CD4-positive, alpha-beta T cell treated with Interleukin-15 for 4 hours (primary cell): ENCODE measurements around the gene PGBD1.
"Not testable (repeated sequence)": the region's sequence is repeated elsewhere in the genome, so short reads cannot be mapped to it uniquely, and the experiment has no call there.

Experiments used
- DNase-seq: peaks from one replicate; pipeline ENCODE4 v3.0.0-alpha.2; 2020; ENCODE audit warnings: low spot score

The PGBD1 gene

DNA sequence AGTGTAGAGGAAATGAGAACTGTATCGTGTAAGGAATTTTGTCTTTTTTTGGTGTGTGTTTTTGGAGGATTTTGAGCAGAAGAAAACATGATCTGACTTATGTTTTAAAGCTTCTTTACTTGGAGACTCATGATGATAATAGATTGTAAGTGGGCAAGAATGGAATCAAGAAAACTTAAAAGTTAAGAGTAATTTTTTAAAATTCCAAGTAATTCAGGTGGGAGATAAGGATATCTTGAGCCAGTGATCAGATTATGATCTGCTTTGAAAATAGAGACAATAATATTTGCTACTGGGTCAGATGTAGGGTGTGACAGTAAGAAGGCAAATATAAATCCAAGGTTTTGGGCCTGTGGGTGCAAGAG is 13.7 kb upstream of the PGBD1 start:
- DNase-seq: no peak

DNA sequence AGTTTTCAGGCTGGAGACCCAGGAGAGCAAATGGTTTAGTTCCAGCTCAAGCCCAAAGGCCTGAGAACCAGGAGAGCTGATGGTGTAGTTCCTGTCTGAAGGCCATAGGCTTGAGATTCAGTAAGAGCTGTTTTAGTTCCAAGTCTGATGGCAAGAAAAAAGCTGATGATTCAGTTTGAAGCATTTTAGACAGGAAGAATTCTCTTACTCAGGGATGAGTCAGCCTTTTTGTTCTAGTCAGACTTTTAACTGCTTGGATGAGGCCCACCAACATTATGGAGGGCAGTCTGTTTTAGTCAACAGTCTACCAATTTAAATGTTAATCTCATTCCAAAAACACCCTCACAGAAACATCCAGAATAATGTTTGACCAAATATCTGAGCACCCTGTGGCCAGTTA is 11.9 kb upstream of the PGBD1 start:
- DNase-seq: peak; percentile 21

DNA sequence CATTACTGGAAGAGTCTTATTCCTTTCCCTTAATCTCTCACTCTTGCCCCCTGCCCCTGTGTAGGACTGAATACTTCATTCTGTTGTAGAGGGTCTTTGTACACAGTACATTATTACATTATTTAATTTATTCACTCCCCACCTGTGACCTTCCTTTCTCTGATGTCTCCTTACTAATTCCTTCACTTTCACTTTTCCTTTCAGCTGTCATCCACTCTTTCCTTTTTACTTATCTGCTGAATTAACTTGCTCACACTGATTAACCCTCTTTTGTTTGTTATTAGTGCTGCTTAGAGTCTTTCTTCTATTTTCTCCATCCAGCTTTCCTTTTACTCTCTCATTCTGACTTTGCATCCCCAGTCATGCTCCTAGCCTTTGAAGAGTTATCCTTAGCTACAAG is 6.5 kb upstream of the PGBD1 start:
- DNase-seq: no peak

DNA sequence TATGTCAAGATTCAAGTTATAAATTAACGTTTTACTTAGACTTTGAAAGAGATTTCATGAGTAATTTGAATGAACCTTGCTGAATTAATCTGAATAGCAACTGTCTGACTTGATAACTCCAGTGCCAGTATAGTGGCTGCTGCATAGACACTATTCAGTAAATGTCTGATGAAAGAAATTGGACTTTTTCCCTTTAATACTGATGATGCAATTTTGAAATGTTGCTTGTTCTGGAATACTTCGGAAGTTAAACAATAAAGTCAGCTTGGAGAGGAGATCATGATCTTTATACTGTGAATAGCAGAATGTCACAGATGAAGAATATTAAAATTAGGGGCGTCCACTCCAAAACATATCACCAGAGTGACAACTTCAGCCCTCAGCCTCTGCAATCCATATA is 3.6 kb upstream of the PGBD1 start:
- no peak for DNase-seq

DNA sequence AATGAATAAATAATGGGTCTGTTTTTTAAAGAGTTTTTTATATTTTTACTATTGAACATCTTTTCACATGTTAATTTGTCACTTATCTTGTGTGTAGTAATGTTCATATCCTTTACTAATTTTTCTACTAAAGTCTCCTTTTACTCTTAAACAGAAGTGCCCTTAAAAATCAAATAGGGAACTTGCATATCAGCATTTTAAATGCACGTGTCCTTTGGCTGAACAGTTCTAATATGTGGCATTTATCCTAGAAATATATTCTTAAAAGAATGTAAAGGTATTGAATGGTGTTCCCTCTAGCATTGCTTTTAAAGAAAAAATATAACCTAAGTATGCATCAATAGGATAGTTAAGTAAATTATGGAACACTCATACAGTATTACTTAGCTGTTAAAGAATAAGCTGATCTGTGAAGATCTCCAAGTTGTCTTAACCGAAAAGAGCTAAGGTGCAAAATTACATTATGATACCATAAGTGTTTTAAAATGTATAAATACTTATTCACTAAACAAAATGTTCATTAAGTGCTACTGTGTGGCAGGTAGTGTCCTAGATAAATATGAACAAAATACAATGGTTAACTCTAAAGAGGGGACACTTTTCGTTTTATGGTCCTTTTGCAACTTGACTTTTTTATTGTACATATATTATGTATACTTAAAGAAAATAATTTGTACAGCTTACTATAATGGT is 631 bp upstream of the PGBD1 start:
- no peak for DNase-seq

DNA sequence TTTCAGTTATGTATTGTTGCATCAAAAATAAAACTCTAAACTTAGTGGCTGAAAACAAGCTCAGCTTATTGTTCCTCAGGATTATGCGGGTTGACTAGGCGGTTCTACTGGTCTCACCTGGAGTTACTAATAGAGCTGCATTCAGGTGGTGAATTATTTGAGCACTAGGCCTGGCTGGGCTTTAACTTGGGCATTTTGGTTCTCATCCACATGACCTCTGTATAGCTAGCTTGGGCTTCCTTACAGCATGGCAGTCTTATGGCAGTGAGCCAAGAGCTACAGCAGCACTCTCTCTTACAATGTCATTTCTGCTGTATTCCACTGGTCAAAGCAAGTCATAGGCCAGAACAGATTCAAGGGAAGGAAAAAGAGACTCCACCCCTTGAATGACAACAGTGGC is 1.6 kb downstream of the PGBD1 start:
- no peak for DNase-seq

DNA sequence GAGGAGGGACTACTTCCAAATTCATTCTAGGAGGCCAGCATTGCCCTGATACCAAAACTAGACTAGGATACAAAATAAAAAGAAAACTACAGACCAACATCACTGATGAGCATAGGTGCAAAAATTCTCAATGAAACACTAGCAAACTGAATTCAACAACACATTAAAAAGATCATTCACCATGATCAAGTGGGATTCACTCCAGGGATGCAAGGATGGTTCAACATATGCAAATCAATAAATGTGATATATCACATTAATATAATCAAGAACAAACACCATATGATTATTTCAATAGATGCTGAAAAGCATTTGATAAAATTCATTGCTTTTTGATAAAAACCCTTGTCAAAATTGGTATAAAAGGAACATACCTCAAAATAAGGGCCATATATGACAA is 10.2 kb downstream of the PGBD1 start:
- no peak for DNase-seq

DNA sequence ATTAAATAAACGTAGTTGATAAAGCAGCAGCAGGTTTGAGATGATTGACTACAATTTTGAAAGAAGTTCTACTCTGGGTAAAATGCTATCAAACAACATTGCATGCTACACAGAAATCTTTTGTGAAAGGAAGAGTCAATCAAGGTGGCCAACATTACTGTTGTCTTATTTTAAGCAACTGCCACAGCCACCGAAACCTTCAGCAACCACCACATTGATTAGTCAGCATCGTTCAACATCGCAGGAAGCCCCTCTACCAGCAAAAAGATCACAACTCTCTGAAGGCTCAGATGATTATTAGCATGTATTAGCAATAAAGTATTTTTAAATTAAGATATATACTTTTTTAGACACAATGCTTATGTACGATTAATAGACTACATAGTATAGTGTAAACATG is 14.0 kb downstream of the PGBD1 start:
- DNase-seq: no peak

DNA sequence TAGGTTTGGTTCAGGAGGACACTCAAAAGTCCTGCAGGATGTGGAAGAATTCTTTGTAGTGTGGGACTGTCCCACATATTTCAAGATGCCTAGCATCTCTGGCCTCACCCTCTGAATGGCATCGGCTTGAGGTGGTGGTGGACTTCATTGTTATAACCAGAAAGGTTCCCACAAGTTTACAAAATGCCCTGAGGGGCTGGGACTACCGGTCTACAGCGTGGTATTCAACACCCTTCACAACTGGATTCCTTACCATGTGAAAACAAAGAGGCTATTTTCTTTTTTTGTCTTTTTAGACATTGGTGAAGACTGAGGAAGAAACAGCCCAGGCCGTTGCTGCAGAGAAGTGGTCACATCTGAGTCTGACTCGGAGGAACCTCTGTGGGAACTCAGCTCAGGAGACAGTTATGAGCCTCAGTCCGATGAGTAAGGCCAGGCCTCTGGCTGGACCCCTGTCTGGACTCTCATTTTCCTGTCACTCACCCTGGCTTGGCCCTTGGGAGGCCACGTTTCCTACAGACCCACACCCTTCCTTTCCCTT is 15.2 kb downstream of the PGBD1 start:
- no peak for DNase-seq

DNA sequence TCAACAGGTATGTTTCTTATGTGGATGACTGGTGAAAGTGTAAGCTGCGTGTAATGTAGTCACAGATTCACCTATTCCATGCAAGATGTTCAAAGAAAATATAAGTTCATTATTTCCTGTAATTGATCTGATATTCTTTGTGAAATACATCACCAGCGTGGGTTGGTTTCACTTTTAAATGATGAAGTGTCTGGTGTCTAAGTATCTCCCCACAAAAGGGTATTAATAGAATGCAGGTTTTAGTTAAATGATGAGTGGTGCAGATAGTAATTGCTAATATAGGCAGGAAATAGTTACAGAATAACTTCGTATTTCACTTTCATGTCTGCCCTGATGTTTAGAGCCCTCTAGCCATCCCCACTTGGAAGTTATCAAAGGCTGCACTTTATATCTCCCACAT is 22.2 kb downstream of the PGBD1 start:
- peak; percentile 19 for DNase-seq

DNA sequence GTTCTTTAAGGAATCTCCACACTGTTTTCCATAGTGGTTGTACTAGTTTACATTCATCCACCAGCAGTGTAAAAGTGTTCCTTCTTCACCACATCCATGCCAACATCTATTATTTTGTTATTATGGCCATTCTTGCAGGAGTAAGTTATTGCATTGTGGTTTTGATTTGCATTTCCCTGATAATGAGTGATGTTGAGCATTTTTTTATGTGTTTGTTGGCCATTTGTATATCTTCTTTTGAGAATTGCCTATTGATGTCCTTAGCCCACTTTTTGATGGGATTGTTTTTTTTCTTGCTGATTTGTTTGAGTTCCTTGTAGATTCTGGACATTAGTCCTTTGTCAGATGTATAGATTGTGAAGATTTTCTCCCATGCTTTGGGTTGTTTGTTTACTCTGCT is 25.0 kb downstream of the PGBD1 start:
- DNase-seq: not testable (repeated sequence)

DNA sequence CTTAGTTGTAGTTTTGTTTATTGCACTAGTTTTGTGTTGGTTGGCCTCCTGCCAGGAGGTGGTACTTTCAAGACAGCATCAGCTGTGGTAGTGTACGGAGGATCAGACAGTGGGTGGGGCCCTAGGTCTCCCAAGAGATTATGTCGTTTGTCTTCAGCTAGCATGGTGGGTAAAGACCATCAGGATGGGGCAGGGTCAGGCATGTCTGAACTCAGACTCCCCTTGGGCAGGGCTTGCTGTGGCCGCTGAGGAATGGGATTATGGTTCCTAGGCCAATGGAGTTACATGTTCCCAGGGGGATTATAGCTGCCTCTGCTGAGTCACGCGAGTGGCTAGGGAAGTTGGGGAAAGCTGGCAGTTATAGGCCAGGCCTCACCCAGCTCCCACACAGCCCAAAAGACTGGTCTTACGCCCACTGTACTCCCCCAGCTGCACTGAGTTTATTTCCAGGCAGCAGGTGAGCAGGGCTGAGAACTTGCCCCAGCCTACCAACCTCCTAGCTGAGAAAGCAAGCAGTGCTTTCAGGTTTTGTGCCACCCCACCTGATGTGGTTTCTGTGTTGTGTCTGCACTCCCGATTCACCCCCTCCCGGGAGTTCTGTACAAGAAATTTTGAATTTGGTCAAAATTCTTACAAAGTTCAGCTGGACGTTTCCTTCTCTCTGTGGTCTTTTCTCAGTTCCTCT is 29.9 kb downstream of the PGBD1 start:
- DNase-seq: no peak

DNA sequence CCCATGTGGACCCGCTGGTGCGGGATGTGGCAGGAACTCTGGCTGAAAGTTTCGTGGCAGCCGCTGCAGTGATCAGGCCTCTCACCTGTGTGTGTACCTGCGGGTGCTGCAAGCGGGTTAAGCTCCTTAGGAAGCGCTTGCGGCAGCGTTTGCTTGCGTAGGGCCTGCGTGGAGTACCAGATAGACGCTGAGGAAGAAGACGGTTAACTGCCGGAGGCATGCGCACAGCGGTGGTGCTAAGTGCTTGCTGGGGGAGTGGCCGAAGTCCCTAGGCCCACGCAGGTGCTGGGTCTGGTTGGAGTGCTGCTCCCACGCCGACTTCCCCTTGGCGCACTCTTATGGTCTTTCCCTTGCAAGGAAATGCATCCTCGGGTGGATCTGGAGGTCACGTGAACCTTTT is 31.6 kb downstream of the PGBD1 start:
- DNase-seq: no peak

DNA sequence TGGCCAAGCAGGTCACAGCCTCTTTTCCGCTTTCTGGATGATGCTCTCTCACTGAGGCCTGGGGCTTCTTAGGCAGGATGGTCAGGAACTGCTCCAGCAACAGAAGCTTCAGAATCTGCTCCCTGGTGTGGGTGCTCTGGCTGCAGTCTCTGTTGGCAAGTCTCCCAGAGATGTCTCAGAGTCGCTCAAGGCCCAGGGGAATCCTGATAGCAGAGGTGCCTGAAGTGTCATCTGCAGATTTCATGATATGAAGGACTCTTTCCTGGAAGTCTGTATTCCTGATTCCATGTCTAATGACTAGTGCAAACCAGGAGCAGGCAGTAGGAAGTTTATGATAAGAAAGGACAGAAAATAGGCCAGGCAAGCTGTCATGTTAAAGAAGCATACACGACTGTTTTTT is 34.3 kb downstream of the PGBD1 start:
- no peak for DNase-seq

DNA sequence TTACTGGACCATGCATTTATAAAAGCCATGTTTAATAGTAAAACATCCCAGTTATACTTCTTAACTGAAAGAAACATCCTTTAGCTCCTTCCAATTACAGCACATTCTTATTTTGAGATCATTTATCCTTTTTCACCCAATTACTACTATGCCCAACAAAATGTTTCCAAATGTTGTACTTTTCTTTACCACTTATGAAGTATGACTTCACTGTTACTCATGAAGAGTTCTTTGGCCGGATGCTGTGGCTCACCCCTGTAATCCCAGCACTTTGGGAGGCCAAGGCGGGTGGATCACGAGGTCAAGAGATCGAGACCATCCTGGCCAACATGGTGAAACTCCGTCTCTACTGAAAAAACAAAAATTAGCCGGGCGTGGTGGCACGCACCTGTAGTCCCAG is 36.5 kb downstream of the PGBD1 start:
- not testable (repeated sequence) for DNase-seq

DNA sequence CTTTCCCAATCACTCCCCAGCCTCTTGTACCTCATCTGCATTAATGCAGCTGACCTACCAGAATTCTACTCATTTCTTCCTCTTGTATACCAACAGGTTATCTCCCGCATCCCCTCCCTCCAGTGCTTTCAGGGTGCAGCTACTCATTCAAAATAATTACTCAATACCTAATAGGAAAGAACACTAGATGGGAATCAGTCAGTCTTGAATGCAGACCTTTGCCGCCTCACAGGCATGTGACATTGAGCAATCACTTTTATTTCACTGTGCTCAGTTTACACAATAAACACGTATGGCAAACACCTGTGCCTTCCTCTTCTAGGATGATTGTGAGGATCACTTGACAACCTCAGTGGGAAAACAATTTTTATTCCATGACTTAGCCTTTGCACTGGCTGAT is 41.3 kb downstream of the PGBD1 start:
- DNase-seq: no peak

DNA sequence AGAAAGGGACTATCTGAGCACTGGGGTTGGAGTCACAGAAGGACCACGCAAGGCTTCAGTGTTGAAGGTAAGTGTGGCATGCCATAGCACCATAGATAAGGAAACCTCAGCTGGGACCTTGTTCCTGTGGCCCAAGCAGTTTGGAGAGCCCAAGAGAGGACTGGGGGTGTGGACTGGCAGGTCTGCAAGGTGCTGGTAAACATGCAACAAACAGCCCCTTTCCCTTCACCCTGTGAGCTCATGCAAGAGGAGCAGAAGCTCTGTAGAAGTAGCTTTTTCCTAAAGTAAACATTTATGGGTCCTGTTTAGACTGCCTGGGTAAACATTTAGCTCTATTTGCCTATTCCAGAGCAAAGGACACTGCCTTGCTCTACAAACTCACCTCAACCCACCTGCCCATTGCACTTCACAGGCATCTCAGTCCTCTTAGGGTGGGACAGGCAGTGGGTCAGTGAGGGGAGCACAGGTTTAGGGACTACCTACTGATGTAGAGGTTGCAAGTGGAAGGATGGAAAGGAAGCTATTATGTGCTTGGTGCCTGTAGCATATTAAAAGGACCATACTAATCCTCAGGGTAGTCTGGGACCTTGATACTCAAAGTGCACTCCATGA is 42.5 kb downstream of the PGBD1 start:
- DNase-seq: no peak

DNA sequence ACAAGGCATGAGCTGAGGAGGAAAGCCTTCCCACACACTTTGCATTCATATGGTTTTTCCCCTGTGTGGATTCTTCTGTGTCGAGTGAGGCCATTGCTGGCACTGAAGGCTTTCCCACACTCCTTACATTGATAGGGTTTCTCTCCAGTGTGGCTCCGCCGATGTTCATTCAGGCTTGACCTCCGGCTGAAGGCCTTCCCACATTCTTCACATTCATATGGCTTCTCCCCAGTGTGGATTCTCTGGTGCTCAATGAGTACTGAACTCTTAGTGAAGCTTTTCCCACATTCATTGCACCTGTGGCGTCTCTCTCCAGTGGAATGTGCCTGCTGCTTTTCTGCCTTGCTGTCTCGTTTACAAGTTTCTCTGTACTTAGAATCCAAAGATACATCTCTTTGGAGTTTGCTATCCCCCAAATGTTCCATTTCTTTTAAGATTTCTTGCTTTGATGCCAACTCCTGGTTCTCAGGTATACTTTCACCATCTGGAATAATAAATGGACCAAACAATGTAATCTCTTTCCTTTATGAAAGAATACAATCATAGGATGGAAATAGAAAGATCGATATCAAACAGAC is 45.1 kb downstream of the PGBD1 start:
- DNase-seq: no peak

DNA sequence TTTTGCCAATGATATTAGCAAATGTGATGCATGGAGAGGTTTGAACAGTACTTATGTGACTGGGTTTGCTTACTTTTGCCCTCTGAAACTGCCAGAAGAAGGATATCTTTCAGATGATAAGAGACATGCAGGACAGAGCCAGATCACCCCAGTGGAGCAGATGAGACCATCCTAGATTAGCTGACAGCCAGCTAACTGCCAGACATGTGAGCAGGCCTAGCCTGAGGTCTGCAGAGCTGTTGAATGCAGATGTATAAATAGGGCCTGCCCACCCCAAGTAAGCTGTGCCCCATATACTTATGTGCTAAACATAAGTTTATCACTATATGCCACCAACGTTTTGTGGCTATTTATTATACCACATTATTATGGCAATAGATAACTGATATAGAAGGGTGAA is 48.7 kb downstream of the PGBD1 start:
- no peak for DNase-seq

DNA sequence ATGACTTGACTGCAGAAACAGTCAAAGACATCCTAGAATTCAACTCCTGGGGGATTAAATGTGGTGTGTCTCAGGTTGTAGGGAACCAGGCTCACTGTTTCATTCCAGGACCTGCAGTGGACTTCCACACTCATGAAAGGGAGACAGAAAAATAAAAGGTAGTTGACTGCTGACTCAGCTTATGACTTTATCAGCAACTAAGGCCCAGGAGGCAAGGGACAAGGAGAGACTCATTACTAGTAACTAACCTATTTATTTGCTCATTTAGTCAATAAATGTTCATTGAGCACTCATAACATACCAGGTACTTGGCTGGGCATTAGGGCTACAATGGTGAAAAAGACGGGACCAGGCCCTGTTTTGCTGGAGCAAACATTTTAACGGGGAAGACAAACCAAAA is 51.7 kb downstream of the PGBD1 start:
- no peak for DNase-seq

DNA sequence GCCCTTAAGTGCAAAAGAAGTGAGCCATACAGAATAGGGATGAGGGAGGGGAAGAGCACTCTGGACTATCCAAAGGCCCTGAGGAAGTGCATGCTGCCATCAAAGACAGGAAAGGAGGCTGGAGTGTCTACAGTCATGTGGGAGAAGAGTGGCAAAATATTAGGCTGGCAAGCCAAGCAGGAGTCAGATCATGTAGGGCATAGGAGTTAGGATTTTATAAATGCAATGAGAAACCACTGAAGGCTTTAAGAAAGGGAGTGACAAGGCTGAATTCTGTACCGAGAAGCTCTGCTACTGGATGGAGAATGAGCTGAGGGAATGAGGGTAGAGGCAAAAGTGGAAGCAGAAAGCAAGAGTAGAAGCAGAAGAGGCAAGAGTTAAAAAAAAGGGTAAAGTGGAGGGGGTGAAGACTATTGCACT is 52.2 kb downstream of the PGBD1 start:
- DNase-seq: no peak

DNA sequence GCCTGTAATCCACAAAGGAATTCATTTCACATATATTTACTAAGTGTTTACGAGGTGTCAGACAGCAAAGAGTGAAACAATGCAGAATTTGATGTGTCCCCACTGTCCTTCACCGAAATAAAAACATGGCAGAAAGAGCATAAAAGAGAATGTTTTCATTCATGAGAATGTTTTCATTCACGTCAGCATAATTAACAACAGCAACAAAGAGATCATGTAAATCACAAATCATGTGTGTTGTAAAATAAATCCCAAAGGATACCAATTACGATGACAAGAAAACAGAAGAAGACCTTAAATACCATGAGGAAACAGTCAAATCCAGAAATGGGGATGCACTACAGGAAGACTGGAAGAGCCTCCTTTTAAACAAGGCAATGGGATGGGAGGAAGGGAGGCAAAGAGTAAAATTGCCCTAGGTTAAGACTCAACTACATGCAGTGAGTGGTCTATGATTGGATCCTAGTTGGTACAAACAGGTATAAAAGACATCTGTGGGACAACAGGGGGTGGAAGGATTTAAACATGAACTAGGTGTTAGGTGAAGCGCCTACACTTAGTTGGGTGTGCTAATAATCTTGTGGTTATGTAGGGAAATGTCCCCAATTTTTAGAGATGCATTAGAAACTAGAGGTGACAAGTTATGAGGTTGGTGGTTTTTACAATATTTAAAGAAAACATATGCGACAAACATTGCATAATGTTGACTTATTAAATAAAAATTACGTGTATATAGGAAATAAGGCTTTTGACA is 53.1 kb downstream of the PGBD1 start:
- DNase-seq: no peak
